ENCODE data around the gene TNF.

DNA sequence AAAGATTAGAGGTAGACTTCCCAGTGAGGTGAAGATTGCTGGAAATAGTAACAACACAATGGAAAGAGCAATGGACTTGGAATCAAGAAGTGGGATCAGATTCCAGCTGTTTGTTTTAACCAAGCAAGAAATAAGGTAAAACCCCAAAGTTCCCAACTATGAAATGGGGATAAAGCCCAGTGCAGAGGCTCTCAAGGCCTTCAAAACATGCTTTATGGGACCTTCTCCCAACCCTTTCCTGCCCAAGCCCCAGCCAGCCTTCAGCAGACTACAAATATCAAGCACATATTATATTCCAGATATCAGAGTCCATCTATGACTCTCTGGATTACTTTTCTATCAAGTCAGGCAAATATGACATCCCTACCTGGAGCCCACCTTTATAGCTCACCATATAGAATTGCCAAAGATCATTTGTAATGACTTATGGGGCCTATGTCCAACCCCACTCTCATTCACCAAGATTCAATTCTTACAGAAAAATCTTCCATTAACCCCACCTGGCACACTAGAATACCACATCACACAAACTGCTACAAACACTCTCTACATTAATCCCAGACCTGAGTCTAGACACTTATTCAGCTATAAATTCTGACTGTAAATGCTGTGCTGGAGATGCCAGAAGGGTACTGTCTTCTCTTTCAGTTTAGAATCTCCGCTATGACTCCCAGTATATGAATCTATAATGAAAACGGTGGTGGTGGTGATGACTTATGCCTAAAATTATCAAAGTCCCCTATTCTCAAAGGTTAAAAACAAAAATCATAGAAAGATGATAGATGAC, 39.6 kb upstream of the TNF start:
- TF ChIP-seq, protein P1, sequence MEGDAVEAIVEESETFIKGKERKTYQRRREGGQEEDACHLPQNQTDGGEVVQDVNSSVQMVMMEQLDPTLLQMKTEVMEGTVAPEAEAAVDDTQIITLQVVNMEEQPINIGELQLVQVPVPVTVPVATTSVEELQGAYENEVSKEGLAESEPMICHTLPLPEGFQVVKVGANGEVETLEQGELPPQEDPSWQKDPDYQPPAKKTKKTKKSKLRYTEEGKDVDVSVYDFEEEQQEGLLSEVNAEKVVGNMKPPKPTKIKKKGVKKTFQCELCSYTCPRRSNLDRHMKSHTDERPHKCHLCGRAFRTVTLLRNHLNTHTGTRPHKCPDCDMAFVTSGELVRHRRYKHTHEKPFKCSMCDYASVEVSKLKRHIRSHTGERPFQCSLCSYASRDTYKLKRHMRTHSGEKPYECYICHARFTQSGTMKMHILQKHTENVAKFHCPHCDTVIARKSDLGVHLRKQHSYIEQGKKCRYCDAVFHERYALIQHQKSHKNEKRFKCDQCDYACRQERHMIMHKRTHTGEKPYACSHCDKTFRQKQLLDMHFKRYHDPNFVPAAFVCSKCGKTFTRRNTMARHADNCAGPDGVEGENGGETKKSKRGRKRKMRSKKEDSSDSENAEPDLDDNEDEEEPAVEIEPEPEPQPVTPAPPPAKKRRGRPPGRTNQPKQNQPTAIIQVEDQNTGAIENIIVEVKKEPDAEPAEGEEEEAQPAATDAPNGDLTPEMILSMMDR (conservative IDR thresholded peaks at IDR 0.05; ENCODE audit: low read length): no peak
- TF ChIP-seq EZH2phosphoT487 (IDR thresholded peaks at IDR 0.05; ENCODE audit: borderline replicate concordance, low read depth, low read length): no peak
